Central memory CD8-positive, alpha-beta T cell (primary cell): ENCODE results near the gene LMO1.

Source experiments
- ATAC-seq: fragments of 150-1000 bp; cut with Tn5 transposase; replicated peaks from 2 replicates; pipeline ENCODE4 v1.10.0; 2022; ENCODE audit warnings: mild to moderate bottlenecking, moderate FRiP score, moderate number of reproducible peaks; ENCODE audit not compliant: poor library complexity, severe bottlenecking; ENCODE audit errors: extremely low read depth
- DNase-seq, 2 donors: peaks; one replicate each; pipeline ENCODE4 v3.0.0; 2021; ENCODE audit warnings: low spot score in 2 of 2
- H3K27ac Mint-ChIP-seq: one replicate; pipeline ENCODE4 v1.8.0; 2022; ENCODE audit warnings: low read depth, mild to moderate bottlenecking, moderate library complexity, mixed read lengths
- H3K27me3 Mint-ChIP-seq: one replicate; pipeline ENCODE4 v1.8.0; 2022; ENCODE audit warnings: mixed read lengths
- H3K36me3 Mint-ChIP-seq: one replicate; pipeline ENCODE4 v1.8.0; 2022; ENCODE audit warnings: mild to moderate bottlenecking, moderate library complexity, mixed read lengths; ENCODE audit not compliant: insufficient read depth
- H3K4me1 Mint-ChIP-seq: one replicate; pipeline ENCODE4 v1.8.0; 2022; ENCODE audit warnings: mixed read lengths
- H3K4me3 Mint-ChIP-seq: one replicate; pipeline ENCODE4 v1.8.0; 2022; ENCODE audit warnings: mild to moderate bottlenecking, moderate library complexity, mixed read lengths
- H3K9me3 Mint-ChIP-seq: one replicate; pipeline ENCODE4 v1.8.0; 2022; ENCODE audit warnings: mixed read lengths

Gene LMO1

DNA sequence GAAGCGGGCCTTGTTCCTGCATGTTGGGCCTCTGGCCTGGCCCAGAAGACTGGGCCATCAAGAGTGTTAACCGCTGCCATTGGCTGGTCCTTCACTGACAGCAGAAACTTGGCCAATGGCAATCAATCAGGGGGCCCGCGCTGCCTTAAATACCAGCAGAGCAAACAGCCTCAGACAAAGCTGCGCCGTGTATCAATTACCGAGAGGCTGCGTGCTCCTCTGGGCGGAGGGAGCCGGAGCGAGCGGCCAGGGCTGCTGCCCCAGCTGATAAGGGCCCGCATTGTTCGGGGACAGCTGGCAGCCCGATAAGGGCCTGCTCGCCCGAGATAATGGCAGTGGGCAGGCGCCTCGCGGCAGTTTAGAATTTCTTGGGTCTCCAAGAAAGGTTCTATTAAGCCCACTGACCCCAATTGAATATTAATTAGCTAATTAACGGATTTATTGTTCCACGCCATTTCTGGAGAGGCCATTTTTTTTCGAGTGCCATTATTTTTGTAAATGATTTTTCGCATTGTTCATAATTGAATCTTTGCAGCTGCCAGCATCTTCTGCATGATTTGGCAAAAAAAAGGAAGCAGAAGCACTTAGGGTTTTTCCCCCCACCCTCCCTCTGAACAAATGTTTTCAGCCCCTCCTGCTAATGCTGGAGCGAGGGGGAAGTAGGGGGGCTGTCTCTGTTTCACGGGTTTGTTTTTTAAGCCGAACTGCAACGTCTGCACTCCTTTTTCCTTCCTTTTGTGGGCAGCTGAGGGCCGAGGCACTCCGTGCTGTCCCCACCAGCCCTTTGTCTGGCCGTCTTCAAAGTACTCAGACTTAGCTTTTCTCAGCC, 57.2 kb downstream of the LMO1 start:
- no peak for ATAC-seq
- Mint-ChIP-seq H3K4me3 (peak overlapping the region; percentile 10), H3K36me3 (peaks cover 2% of the 10 kb centered on the region), H3K4me1 (peaks cover 7% of the 10 kb centered on the region), H3K9me3 (no peaks in the 10 kb centered on the region), H3K27me3 (peaks cover 85% of the 10 kb centered on the region), H3K27ac (no peak overlapping the region)
- no peak for DNase-seq

GRCh38 chr11:8205566-8205965, 58.1 kb downstream of the LMO1 start:
- Mint-ChIP-seq H3K36me3 (peaks cover 2% of the 10 kb centered on the region), H3K4me3 (no peak overlapping the region), H3K27me3 (peaks cover 79% of the 10 kb centered on the region), H3K27ac (no peak overlapping the region), H3K9me3 (no peaks in the 10 kb centered on the region), H3K4me1 (peaks cover 7% of the 10 kb centered on the region)
- DNase-seq (no peak), ATAC-seq (no peak)

- H3K9me3 Mint-ChIP-seq, result no peaks in the 10 kb centered on the region
- no peak overlapping the region for H3K4me3 Mint-ChIP-seq
- H3K4me1 Mint-ChIP-seq, result peaks cover 7% of the 10 kb centered on the region
- H3K27ac Mint-ChIP-seq, result no peak overlapping the region
- DNase-seq, result no peak
- peaks cover 78% of the 10 kb centered on the region for H3K27me3 Mint-ChIP-seq
- H3K36me3 Mint-ChIP-seq, result peaks cover 2% of the 10 kb centered on the region
- ATAC-seq, result no peak
These were observed 59.1 kb downstream of the LMO1 start for GRCh38 chr11:8204596-8204995.

DNA sequence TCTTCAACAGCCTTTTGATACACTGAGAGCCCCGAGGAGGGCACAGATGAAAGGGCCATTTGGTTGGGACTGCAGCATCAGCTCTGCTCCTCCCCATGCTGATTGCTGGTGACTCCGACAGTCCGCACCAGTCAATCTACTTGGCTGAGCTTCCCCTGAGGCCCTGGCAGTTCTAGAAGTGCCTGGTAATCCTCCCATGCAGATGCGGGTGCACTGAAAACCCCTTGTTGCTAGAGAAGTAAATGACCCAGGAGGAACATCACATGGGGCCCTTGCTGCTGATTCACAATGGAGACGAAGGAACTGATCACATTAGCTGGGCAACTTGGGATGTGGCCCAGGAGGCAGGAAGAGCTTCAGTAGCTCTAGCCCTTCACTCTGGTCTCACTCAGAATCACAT, 59.7 kb downstream of the LMO1 start:
- ATAC-seq, result no peak
- Mint-ChIP-seq H3K4me3 (no peak overlapping the region), H3K36me3 (peaks cover 2% of the 10 kb centered on the region), H3K27me3 (peaks cover 78% of the 10 kb centered on the region), H3K27ac (no peak overlapping the region), H3K4me1 (peaks cover 7% of the 10 kb centered on the region), H3K9me3 (no peaks in the 10 kb centered on the region)
- no peak for DNase-seq

DNA sequence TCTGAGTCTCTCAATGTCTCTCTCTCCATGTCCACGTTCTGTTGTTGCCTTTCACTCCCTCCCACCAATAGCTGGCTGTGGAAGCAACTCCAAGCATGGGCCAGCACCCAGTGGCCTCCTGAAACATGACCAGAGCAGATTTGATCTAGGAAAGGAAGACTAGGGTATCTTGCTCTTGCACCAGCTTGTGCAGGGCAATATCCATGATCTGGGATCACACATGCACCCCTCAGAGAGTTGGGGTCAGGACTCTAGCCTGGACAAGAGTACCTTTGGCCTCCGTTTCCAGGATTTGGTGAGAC, 60.3 kb downstream of the LMO1 start:
- Mint-ChIP-seq H3K27ac (no peak overlapping the region), H3K4me1 (peaks cover 7% of the 10 kb centered on the region), H3K36me3 (peaks cover 2% of the 10 kb centered on the region), H3K4me3 (no peak overlapping the region), H3K27me3 (peaks cover 77% of the 10 kb centered on the region), H3K9me3 (no peaks in the 10 kb centered on the region)
- no peak for DNase-seq
- no peak for ATAC-seq

GRCh38 chr11:8202516-8203413, 60.9 kb downstream of the LMO1 start:
- Mint-ChIP-seq H3K27ac (no peak overlapping the region), H3K4me1 (peaks cover 7% of the 10 kb centered on the region), H3K36me3 (peaks cover 2% of the 10 kb centered on the region), H3K4me3 (no peak overlapping the region), H3K9me3 (no peaks in the 10 kb centered on the region), H3K27me3 (peaks cover 75% of the 10 kb centered on the region)
- no peak for ATAC-seq
- DNase-seq, result no peak

DNA sequence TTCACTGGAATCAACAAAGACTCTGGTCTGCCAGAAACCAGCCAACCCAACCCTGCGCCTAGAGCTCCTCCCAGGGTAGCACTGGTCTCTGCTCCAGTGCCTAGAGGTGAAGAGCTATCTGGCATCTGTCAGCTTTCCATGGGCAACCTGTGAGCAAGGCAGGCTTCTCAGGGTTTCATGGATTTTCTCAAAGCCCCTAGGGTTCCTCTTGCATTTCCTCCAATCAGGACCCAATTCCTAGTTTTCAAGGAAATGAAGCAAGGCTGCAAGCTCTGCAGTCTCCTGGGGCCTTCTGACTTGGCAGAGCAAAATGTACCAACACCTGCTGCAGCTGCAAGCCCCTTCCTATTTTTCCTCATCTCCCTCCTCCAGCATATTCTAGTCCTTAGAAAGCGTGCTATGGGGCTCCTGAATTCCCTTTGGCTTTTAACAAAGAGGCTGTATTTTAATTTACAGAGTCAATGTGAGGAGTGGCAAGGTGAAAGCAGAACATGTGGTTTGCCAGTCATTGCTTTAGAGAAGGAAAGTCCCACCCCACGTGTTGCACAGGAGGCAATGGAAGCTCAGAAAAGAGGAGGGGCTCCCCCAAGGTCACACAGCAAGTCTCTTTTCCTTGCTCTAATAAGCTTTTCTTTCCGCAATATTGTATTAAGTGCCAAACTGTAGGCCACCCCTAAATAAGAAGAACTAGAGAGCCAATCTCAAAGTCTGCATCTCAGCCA, 61.9 kb downstream of the LMO1 start:
- DNase-seq (no peak), ATAC-seq (peak; percentile 28)
- Mint-ChIP-seq H3K27ac (no peak overlapping the region), H3K36me3 (peaks cover 2% of the 10 kb centered on the region), H3K27me3 (peaks cover 75% of the 10 kb centered on the region), H3K4me3 (no peak overlapping the region), H3K4me1 (peaks cover 2% of the 10 kb centered on the region), H3K9me3 (no peaks in the 10 kb centered on the region)

DNA sequence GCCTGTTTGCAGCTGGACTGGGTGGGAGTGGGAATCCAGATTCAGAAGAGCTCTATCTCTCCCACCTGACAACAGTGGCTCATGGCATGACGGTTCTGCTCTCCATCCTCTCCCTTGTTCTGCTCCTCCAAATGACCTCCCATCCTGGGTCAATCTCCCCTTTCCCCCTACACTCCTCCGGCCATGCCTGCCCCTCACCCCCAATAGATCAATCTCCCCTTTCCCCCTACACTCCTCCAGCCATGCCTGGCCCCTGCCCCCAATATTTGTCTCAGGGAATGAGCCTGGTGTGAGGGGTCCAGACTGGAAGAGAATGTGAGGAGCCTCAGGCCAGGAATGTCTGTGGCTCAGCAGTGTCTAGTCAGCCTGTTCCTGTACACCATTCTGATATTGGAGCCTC, 64.0 kb downstream of the LMO1 start:
- no peaks in the 10 kb centered on the region for H3K36me3 Mint-ChIP-seq
- ATAC-seq, result no peak
- no peaks in the 10 kb centered on the region for H3K4me1 Mint-ChIP-seq
- H3K4me3 Mint-ChIP-seq, result no peak overlapping the region
- no peak for DNase-seq
- no peak overlapping the region for H3K27ac Mint-ChIP-seq
- no peaks in the 10 kb centered on the region for H3K9me3 Mint-ChIP-seq
- peaks cover 76% of the 10 kb centered on the region for H3K27me3 Mint-ChIP-seq

GRCh38 chr11:8196749-8197148, 66.9 kb downstream of the LMO1 start:
- Mint-ChIP-seq H3K27ac (no peak overlapping the region), H3K36me3 (no peaks in the 10 kb centered on the region), H3K27me3 (peaks cover 61% of the 10 kb centered on the region), H3K4me1 (no peaks in the 10 kb centered on the region), H3K4me3 (no peak overlapping the region), H3K9me3 (no peaks in the 10 kb centered on the region)
- ATAC-seq (no peak), DNase-seq (no peak)

- H3K36me3 Mint-ChIP-seq, result no peaks in the 10 kb centered on the region
- no peak overlapping the region for H3K27ac Mint-ChIP-seq
- no peak for DNase-seq
- no peaks in the 10 kb centered on the region for H3K9me3 Mint-ChIP-seq
- peaks cover 66% of the 10 kb centered on the region for H3K27me3 Mint-ChIP-seq
- no peaks in the 10 kb centered on the region for H3K4me1 Mint-ChIP-seq
- H3K4me3 Mint-ChIP-seq, result no peak overlapping the region
- no peak for ATAC-seq
These were observed 68.7 kb downstream of the LMO1 start for GRCh38 chr11:8194956-8195355.

- no peak for DNase-seq
- Mint-ChIP-seq H3K4me1 (no peaks in the 10 kb centered on the region), H3K4me3 (no peak overlapping the region), H3K27me3 (peaks cover 55% of the 10 kb centered on the region), H3K36me3 (no peaks in the 10 kb centered on the region), H3K27ac (no peak overlapping the region), H3K9me3 (no peaks in the 10 kb centered on the region)
- no peak for ATAC-seq
These were observed 70.8 kb downstream of the LMO1 start for GRCh38 chr11:8192896-8193209.

GRCh38 chr11:8192016-8192895, 71.4 kb downstream of the LMO1 start:
- no peak overlapping the region for H3K4me3 Mint-ChIP-seq
- H3K4me1 Mint-ChIP-seq, result no peaks in the 10 kb centered on the region
- no peaks in the 10 kb centered on the region for H3K36me3 Mint-ChIP-seq
- H3K27me3 Mint-ChIP-seq, result peaks cover 55% of the 10 kb centered on the region
- H3K9me3 Mint-ChIP-seq, result no peaks in the 10 kb centered on the region
- no peak for ATAC-seq
- no peak for DNase-seq
- H3K27ac Mint-ChIP-seq, result no peak overlapping the region
